A673 (cell line): ENCODE measurements around the gene CCDC127.
"Not testable (repeated sequence)": the region's sequence is repeated elsewhere in the genome, so short reads cannot be mapped to it uniquely, and the experiment has no call there.

Source experiments
- EZH2 ChIP-seq: fragments of 200-600 bp; sonication (generic); IDR thresholded peaks from 2 replicates; pipeline ENCODE4 v1.6.1; 2017; ENCODE audit warnings: borderline replicate concordance, low read depth, mild to moderate bottlenecking, mixed read lengths, antibody characterized with exemption, low read length; ENCODE audit not compliant: poor library complexity, severe bottlenecking
- TF ChIP-seq, protein P1 (sequence below): fragments of 300-800, 200-600 bp; sonication (generic); conservative IDR thresholded peaks from 2 replicates; pipeline ENCODE4 v1.5.1; 2017; ENCODE audit warnings: low read depth, mild to moderate bottlenecking, antibody characterized with exemption, low read length, moderate library complexity, mixed read lengths

GRCh38 chr5:255116-255515, 37.2 kb upstream of the CCDC127 start:
- TF ChIP-seq, protein P1, sequence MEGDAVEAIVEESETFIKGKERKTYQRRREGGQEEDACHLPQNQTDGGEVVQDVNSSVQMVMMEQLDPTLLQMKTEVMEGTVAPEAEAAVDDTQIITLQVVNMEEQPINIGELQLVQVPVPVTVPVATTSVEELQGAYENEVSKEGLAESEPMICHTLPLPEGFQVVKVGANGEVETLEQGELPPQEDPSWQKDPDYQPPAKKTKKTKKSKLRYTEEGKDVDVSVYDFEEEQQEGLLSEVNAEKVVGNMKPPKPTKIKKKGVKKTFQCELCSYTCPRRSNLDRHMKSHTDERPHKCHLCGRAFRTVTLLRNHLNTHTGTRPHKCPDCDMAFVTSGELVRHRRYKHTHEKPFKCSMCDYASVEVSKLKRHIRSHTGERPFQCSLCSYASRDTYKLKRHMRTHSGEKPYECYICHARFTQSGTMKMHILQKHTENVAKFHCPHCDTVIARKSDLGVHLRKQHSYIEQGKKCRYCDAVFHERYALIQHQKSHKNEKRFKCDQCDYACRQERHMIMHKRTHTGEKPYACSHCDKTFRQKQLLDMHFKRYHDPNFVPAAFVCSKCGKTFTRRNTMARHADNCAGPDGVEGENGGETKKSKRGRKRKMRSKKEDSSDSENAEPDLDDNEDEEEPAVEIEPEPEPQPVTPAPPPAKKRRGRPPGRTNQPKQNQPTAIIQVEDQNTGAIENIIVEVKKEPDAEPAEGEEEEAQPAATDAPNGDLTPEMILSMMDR: not testable (repeated sequence)
- not testable (repeated sequence) for TF ChIP-seq EZH2
